Rectal smooth muscle tissue (tissue), 1 donor: Measurements from ENCODE around the gene PARD3.

Source experiments
- H3K27ac ChIP-seq: one replicate; pipeline ENCODE4 v1.7.0; 2013; ENCODE audit warnings: low read depth, low read length, inconsistent platforms
- H3K27me3 ChIP-seq: one replicate; pipeline ENCODE4 v1.7.0; 2013; ENCODE audit warnings: low read length; ENCODE audit not compliant: control insufficient read depth, insufficient read depth
- H3K36me3 ChIP-seq: one replicate; pipeline ENCODE4 v1.7.0; 2013; ENCODE audit warnings: low read length; ENCODE audit not compliant: control insufficient read depth, insufficient read depth
- H3K4me1 ChIP-seq: one replicate; pipeline ENCODE4 v1.7.0; 2013; ENCODE audit warnings: low read length; ENCODE audit not compliant: control insufficient read depth, insufficient read depth
- H3K4me3 ChIP-seq: one replicate; pipeline ENCODE4 v1.7.0; 2013; ENCODE audit warnings: low read length
- H3K9ac ChIP-seq: one replicate; pipeline ENCODE4 v1.7.0; 2013; ENCODE audit warnings: low read length

Gene PARD3

DNA sequence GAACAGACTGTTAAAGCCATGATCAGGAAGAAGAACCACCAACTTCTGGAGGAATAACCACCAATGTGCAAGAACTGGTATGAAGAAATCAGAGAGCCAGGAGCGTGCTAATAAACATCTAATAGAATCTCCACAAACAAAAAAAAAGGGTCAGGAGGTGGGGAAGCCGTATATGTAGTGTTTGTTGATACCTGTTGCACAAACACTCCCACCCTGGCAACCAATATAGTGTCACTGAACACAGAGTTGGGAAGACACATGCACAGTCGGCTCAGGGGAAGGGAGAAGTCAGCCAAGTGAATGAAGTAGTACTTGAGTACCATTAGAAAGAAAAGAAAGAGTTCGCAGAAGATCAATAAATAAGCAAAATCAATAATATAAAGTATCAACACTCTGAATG is 400.1 kb downstream of the PARD3 start:
- Histone ChIP-seq H3K4me3 (no peak overlapping the region), H3K4me1 (no peaks in the 10 kb centered on the region), H3K36me3 (no peaks in the 10 kb centered on the region), H3K9ac (no peak overlapping the region), H3K27ac (no peak overlapping the region), H3K27me3 (no peaks in the 10 kb centered on the region)

DNA sequence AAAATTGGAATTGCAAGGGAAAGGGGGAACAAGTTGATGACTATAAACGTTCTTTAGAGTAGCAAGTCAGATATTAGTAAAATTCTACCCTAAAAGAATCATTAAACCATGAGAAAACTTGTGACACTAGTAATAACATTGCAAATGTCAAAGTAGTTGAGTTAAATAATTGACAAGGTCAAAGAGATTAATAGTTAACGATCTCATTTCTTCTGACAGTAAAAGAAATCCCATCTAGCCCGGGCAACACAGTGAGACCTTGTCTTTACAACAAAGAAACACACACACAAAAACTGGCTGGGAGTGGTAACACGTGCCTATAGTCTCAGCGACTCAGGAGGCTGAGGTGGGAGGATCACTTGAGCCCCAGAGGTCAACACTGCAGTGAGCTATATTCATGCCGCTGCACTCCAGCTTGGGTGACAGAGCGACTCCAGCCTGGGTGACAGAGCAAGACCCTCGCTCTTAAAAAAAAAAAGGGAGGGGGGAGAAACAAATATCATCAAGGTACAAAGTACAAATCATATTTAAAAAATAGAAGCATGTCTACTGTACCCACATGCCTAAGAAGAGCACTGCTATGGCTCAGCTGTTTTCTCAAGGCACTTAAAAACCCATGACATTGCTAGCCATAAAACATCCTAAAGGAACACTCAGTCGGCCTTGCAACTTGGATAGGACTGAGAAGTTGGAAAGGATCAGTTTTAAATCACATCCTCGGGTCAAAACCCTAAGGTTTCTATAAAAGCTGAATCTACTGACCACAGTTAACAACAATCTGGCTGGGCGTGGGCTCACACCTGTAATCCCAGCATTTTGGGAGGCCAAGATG is 401.1 kb downstream of the PARD3 start:
- H3K4me1 ChIP-seq, result no peaks in the 10 kb centered on the region
- no peak overlapping the region for H3K27ac ChIP-seq
- no peak overlapping the region for H3K9ac ChIP-seq
- no peaks in the 10 kb centered on the region for H3K36me3 ChIP-seq
- H3K4me3 ChIP-seq, result no peak overlapping the region
- H3K27me3 ChIP-seq, result no peaks in the 10 kb centered on the region

DNA sequence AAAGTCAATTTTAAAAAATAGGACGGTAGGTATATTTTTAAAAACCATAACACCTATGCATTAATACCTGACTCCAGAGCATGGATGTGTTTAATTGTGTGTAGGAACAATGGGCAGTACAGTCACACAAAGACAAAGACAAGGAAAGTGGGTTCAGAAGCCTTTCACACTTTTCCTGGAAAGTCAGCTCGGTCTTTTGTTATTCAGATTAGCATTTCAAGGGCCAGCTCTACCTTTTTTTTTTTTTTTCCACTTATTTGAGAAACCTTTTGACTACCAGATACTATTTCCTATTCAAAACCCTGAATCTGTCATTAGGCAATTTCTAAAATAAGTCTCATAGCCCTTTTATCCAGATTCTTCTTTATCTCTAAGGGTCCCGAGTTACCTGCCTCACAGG is 401.9 kb downstream of the PARD3 start:
- Histone ChIP-seq H3K4me3 (no peak overlapping the region), H3K27me3 (no peaks in the 10 kb centered on the region), H3K27ac (no peak overlapping the region), H3K4me1 (no peaks in the 10 kb centered on the region), H3K9ac (no peak overlapping the region), H3K36me3 (no peaks in the 10 kb centered on the region)

DNA sequence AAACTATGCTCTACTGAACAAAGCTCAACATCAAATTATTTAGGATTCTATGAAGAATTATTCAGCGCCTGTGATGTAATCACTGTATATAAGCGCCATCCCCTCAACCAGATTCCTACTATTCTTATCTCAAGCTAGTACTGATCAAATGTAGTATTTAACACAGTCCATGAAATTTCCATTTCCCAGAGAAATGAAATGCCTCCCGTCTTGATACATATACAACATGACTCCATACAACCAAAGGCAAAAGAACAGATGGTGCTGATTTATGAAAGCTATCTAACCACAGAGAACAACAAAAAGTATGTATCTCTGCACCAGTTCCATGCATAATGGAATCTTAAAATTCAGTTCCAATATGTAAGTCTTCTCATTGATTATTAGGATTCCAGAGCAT is 406.1 kb downstream of the PARD3 start:
- Histone ChIP-seq H3K36me3 (no peaks in the 10 kb centered on the region), H3K4me1 (peaks cover under 1% of the 10 kb centered on the region), H3K9ac (no peak overlapping the region), H3K27ac (no peak overlapping the region), H3K27me3 (no peaks in the 10 kb centered on the region), H3K4me3 (no peak overlapping the region)

DNA sequence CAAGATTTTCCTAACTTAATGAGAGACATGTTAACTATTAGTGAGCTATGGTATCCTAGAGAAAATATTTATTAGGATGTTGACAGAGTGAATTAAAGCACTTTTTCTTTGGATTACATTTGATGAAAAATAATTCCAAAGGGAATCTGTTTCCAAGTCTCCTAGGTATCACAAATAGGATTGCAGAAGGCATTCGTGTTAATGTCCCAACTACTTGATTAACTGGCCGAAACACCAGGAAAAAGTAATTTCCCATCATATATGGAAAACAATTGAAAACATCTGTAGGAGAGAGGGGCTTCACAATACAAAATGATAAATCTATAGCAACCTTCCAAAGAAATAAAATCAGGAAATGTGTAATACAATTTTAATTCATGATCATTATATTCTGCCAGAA is 406.7 kb downstream of the PARD3 start:
- H3K36me3 ChIP-seq, result no peaks in the 10 kb centered on the region
- H3K4me3 ChIP-seq, result no peak overlapping the region
- no peak overlapping the region for H3K27ac ChIP-seq
- H3K4me1 ChIP-seq, result peaks cover 4% of the 10 kb centered on the region
- H3K9ac ChIP-seq, result no peak overlapping the region
- H3K27me3 ChIP-seq, result no peaks in the 10 kb centered on the region

DNA sequence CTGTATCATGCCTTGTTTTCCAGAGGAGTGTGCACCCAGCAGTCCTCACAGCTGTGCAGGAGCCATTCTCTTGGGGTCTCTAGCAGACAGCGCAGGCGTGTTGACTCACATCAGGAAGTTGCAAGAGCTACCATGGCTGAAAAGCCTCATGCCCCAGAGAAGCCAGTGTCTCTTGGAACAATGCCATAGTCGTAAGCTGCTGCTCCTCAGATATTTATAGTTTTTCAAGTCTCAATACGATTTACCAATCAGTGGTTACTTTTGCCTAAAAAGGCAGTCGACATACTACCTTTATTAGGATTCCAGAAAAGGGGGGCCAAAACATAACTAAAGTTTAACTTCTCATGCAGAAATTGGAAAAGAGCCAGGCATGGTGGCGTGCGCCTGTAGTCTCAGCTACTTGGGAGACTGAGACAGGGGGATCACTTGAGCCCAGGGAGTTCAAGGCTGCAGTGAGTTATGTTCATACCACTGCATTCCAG is 407.7 kb downstream of the PARD3 start:
- H3K4me3 ChIP-seq, result no peak overlapping the region
- H3K36me3 ChIP-seq, result no peaks in the 10 kb centered on the region
- no peaks in the 10 kb centered on the region for H3K27me3 ChIP-seq
- no peak overlapping the region for H3K9ac ChIP-seq
- peaks cover 4% of the 10 kb centered on the region for H3K4me1 ChIP-seq
- H3K27ac ChIP-seq, result no peak overlapping the region

DNA sequence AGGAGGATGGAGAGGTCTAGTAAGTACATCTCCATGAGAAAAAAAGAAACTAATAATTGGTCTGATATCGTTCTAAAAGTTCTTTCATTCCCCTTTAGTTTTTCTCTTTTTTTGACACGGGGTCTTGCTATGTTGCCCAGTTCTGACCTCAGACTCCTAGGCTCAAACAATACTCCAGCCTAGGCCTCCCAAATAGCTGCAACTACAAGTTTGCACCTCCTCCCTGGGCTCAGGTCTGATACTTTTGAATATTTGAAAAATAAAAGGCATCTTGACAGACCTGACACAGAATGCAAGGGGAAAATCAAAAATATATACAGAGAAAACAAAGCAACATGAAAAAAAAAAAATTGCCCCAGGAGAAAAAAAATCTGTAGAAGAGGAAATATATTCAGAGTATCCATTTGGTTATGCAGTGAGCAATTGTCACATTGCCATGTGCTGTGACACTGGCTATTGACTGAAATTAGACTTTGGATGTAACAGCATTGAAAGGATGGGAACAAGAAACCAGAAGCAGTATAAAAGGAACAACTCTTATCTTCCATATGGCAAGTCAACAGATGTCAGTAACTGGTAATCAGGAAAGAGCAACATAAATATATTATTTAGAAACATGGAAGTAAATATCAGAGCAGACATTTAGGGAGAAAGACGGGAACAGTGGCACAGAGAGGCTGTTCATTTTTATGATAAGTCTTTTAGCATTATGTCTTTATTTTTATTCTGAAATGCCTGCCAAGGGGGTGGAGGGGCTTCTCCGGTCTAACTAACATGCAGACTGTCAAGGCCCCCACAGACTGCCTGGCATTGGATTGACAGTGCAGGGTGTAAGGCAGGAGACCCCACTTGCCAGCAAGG is 408.4 kb downstream of the PARD3 start:
- Histone ChIP-seq H3K36me3 (no peaks in the 10 kb centered on the region), H3K27me3 (no peaks in the 10 kb centered on the region), H3K4me3 (no peak overlapping the region), H3K9ac (no peak overlapping the region), H3K4me1 (peaks cover 4% of the 10 kb centered on the region), H3K27ac (no peak overlapping the region)

DNA sequence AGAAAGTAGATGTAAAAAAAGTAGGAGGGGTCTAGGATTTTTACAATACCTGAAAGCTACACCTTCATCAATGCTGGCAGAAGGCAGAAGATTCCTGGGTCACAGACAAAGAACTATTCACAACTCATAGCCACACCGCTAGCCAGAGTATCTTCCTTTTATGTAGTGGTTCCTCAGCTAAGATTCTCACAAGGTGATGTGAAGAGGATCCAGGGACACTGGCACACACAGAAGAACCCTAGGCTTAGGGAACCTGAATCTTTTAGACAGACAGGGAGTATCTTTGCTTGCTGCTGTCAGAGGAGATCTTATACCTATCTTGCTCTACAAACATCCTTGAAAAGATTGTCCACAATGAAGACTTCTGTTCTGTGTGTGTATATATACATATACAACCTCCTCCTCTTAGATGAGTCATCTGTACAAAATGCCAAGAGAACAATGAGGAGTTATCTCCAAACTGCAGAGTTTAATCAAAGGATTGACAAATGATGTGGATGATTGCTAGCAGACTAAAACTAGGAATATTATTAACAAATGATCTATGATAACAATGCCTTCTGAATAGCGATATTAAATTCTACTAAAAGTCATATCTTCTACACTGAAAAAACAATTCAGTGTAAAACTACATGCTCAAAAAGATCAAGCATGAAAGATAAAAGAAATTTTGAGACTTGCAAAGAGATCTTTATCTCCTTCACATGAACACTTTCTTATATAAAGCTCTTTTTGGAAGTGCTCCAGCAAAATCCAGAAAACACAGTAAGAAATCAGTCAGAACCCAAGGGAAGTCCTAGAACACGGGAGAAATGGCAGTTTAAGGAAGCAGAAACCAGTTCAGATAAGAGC is 409.3 kb downstream of the PARD3 start:
- Histone ChIP-seq H3K27me3 (no peaks in the 10 kb centered on the region), H3K36me3 (no peaks in the 10 kb centered on the region), H3K27ac (no peak overlapping the region), H3K4me3 (no peak overlapping the region), H3K9ac (no peak overlapping the region), H3K4me1 (peaks cover 4% of the 10 kb centered on the region)

DNA sequence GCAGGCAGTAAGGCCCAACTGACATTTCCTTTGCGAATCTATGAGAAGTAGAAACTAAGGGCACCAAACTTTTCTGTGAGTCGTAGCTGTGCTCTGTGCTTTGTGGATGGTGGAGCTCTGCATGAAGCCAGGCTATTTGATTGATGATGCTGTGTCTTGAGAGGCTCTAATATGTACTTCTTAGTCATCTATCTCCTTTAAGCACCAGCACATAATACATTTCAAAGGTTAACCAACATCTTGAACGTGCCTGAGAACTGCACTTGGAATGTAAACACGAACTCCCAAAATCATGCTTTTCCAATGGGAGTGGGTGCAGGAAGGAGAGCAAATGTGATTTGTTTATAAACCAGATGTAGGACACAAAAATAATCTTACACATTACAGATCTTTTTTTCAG is 411.6 kb downstream of the PARD3 start:
- Histone ChIP-seq H3K36me3 (no peaks in the 10 kb centered on the region), H3K27me3 (no peaks in the 10 kb centered on the region), H3K4me1 (peaks cover 4% of the 10 kb centered on the region), H3K9ac (no peak overlapping the region), H3K4me3 (no peak overlapping the region), H3K27ac (no peak overlapping the region)

DNA sequence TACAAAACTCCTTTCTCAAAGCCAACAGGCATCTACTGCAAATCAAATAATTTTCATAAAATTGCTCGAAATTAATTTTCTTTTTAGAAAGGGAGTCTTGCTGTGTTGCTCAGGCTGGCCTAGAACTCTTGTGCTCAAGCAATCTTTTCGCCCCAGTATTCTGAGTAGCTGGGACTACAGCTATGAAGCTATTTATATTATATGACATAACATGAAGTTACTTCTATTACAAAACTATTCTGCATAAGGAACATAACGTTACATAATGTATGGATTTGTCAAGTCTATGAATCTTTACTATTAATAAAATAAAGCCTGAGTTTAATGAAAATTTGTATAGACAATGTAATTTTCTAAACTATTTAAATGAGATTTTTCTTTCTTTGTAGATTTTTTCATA is 415.0 kb downstream of the PARD3 start:
- peaks cover 4% of the 10 kb centered on the region for H3K4me1 ChIP-seq
- H3K27me3 ChIP-seq, result no peaks in the 10 kb centered on the region
- H3K4me3 ChIP-seq, result no peak overlapping the region
- no peak overlapping the region for H3K27ac ChIP-seq
- H3K36me3 ChIP-seq, result no peaks in the 10 kb centered on the region
- H3K9ac ChIP-seq, result no peak overlapping the region

DNA sequence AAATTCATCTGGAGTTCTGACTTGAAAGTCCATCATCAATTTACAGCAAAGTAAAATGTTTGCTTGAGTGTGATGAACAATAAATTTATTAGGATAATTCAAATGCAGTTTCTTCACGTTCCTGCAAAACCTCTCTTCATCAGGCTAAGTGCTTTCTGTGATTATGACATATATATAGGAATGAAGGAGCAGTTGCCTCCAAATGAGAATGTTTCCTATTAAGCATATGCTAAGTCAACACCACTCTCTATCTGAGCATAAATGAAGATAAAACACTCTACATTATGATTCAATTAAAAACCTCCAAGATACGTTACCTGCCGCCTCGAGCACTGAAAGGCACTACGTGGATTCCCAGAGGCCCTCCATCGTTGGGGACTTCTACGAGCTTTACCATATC is 416.1 kb downstream of the PARD3 start:
- H3K36me3 ChIP-seq, result no peaks in the 10 kb centered on the region
- H3K27ac ChIP-seq, result no peak overlapping the region
- peaks cover 4% of the 10 kb centered on the region for H3K4me1 ChIP-seq
- no peaks in the 10 kb centered on the region for H3K27me3 ChIP-seq
- no peak overlapping the region for H3K4me3 ChIP-seq
- no peak overlapping the region for H3K9ac ChIP-seq

DNA sequence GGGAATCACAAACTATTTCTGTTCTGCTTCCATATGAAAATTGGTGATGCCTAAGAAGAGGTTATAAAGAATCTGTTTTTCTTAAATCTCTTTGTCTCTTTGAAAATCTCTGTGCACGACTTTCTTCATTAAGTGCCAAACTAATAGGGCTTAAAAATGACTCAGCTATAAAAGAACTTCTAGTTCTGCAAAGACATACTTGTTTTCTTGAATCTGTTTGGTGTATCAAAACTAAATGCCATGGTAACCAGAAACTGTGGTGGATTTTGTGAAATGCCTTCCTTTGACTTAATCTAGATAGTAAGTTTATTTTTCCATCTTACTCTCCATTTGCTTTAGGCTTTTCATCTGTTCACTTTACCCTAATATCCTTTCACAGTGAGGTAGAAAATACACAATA is 417.8 kb downstream of the PARD3 start:
- no peak overlapping the region for H3K4me3 ChIP-seq
- H3K36me3 ChIP-seq, result no peaks in the 10 kb centered on the region
- no peak overlapping the region for H3K9ac ChIP-seq
- no peaks in the 10 kb centered on the region for H3K4me1 ChIP-seq
- no peak overlapping the region for H3K27ac ChIP-seq
- H3K27me3 ChIP-seq, result no peaks in the 10 kb centered on the region
